RWPE2 (cell line): ENCODE measurements around the gene STK10.

Source experiments
- ATAC-seq: fragments of 200-7000 bp; cut with Tn5 transposase; 3 replicates; pipeline ENCODE4 v1.9.1; 2021; ENCODE audit warnings: low read depth
- DNase-seq: peaks from one replicate; pipeline ENCODE4 v3.0.0-alpha.2; 2020; ENCODE audit warnings: low spot score
- H3K27ac ChIP-seq: fragments of 450-650 bp; 2 replicates; pipeline ENCODE4 v1.5.1; 2017; ENCODE audit warnings: mild to moderate bottlenecking; ENCODE audit not compliant: poor library complexity, severe bottlenecking
- H3K27me3 ChIP-seq: fragments of 250-450 bp; sonication (Bioruptor Pico); 2 replicates; pipeline ENCODE4 v1.5.1; 2021; ENCODE audit warnings: mild to moderate bottlenecking, moderate library complexity; ENCODE audit not compliant: insufficient read depth, poor library complexity, severe bottlenecking
- H3K36me3 ChIP-seq: fragments of 250-450 bp; sonication (Bioruptor Pico); 2 replicates; pipeline ENCODE4 v1.5.1; 2020; ENCODE audit warnings: low read depth, mild to moderate bottlenecking, moderate library complexity
- H3K4me1 ChIP-seq: fragments of 250-450 bp; sonication (Bioruptor Pico); 2 replicates; pipeline ENCODE4 v1.5.1; 2021; ENCODE audit warnings: mild to moderate bottlenecking, moderate library complexity; ENCODE audit not compliant: insufficient read depth, poor library complexity, severe bottlenecking
- H3K4me3 ChIP-seq: fragments of 250-450 bp; sonication (Bioruptor Pico); 2 replicates; pipeline ENCODE4 v1.5.1; 2021; ENCODE audit warnings: mild to moderate bottlenecking, moderate library complexity; ENCODE audit not compliant: severe bottlenecking
- H3K9me3 ChIP-seq: fragments of 250-450 bp; sonication (Bioruptor Pico); 2 replicates; pipeline ENCODE4 v1.5.1; 2021; ENCODE audit warnings: mild to moderate bottlenecking, moderate library complexity; ENCODE audit not compliant: severe bottlenecking
- CTCF ChIP-seq: fragments of 450-650 bp; IDR thresholded peaks from one replicate; pipeline ENCODE4 v1.5.1; 2017; ENCODE audit warnings: mild to moderate bottlenecking, moderate library complexity; ENCODE audit not compliant: poor library complexity, severe bottlenecking

Gene STK10

DNA sequence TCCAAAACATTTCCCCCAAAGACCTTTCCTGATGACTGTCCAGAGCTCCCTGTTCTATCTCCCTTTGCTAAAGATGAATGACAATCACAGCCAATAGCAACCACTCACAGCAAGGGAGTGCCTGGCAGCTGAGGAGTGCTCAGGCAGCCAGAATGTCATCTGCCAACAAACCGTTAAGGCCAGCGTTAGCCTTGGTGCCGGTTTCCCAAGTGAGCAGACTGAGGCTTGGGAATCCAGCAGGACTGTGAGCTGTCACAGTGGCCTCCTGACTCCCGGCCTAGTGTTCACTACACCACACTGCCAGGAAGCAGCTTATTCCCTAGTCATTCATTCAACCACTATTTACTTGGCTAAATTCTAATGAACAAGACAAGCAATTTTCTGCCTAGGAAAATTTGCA lies 24.7 kb downstream of the STK10 start:
- no peaks in the 10 kb centered on the region for H3K9me3 ChIP-seq
- H3K36me3 ChIP-seq: no peaks in the 10 kb centered on the region
- ATAC-seq (no peak), DNase-seq (no peak)
- no peak overlapping the region for H3K27ac ChIP-seq
- H3K27me3 ChIP-seq: no peaks in the 10 kb centered on the region
- no peak overlapping the region for H3K4me3 ChIP-seq
- H3K4me1 ChIP-seq: no peaks in the 10 kb centered on the region
- no peak for TF ChIP-seq CTCF

- TF ChIP-seq CTCF: no peak
- ATAC-seq (no peak), DNase-seq (no peak)
- Histone ChIP-seq H3K36me3 (no peaks in the 10 kb centered on the region), H3K4me1 (no peaks in the 10 kb centered on the region), H3K4me3 (no peak overlapping the region), H3K9me3 (no peaks in the 10 kb centered on the region), H3K27ac (no peak overlapping the region), H3K27me3 (no peaks in the 10 kb centered on the region)
Measured at GRCh38 chr5:172162987-172163343, 25.1 kb downstream of the STK10 start.

DNA sequence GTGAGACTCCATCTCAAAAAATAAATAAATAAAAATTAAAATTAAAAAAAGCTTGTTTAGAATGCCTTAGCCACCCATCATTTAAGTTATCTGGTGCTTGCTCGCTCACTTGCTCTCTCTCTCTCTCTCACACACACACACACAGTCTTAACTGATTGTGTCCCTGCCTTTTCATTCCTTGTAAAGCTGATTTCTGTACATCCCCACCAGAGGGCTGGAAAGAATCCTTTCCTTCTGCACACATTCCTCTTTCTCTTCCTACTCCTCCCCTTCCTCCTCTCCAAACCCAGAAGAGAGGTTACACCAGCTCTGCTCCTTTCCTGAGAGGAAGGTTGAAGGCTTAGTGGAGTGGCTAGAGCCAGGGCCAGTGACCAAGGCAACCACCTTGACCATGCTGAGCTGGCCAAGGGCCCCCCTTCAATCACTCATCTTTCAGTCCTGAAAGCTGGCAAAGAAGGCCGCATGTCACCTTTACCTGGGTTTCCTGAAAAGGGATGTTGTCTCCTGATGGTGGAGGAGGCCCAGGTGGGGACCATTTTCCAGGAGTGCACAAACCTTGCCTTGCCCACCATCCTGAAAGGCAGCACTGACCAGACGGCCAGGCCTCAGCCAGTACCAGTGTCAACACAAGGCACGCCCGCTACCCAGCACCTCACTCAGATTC lies 25.6 kb downstream of the STK10 start:
- Histone ChIP-seq H3K36me3 (no peaks in the 10 kb centered on the region), H3K27ac (no peak overlapping the region), H3K4me1 (no peaks in the 10 kb centered on the region), H3K4me3 (no peak overlapping the region), H3K27me3 (no peaks in the 10 kb centered on the region), H3K9me3 (no peaks in the 10 kb centered on the region)
- TF ChIP-seq CTCF: no peak
- ATAC-seq (peak; percentile 37; the same call in 2 of the 3 replicates), DNase-seq (no peak)

GRCh38 chr5:172160506-172160905 lies 27.5 kb downstream of the STK10 start:
- TF ChIP-seq CTCF: no peak
- ATAC-seq: no peak

DNA sequence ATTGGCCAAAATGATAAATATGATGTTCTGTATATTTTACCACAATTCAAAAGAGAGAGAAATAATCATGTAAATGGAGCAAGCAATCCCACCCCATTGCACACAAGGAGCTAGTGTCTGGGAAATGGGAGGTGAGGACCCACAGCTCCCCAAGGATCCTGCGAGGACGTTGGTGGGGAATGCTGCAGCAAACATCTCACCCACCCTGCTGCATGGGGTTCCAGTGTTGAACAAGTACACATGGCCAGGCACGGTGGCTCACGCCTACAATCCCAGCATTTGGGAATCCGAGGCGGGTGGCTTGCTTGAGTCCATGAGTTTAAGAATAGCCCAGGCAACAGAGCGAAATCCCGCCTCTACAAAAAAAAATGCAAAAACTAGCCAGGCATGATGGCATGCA lies 29.0 kb downstream of the STK10 start:
- ATAC-seq (no peak), DNase-seq (no peak)
- no peaks in the 10 kb centered on the region for H3K27me3 ChIP-seq
- no peak overlapping the region for H3K4me3 ChIP-seq
- no peak for TF ChIP-seq CTCF
- H3K27ac ChIP-seq: no peak overlapping the region
- peaks cover 23% of the 10 kb centered on the region for H3K36me3 ChIP-seq
- H3K9me3 ChIP-seq: no peaks in the 10 kb centered on the region
- no peaks in the 10 kb centered on the region for H3K4me1 ChIP-seq

More at GRCh38 chr5:172160506-172160905, 27.5 kb downstream of the STK10 start:
- H3K27ac ChIP-seq: no peak overlapping the region
- no peak overlapping the region for H3K4me3 ChIP-seq
- DNase-seq: no peak
- H3K27me3 ChIP-seq: no peaks in the 10 kb centered on the region
- no peaks in the 10 kb centered on the region for H3K4me1 ChIP-seq
- peaks cover 14% of the 10 kb centered on the region for H3K36me3 ChIP-seq
- no peaks in the 10 kb centered on the region for H3K9me3 ChIP-seq
